ENCODE measurements around the gene PCDHGB7. TPM values are rescaled to one million over a fixed set of nuclear protein-coding genes. Genes with fewer than 3 reads are reported as not detected.
"Not testable (repeated sequence)": the region's sequence is repeated elsewhere in the genome, so short reads cannot be mapped to it uniquely, and the experiment has no call there.

PCDHGB7 gene
- total RNA-seq, 1 experiment from 2014 or later = 4.0 TPM

DNA sequence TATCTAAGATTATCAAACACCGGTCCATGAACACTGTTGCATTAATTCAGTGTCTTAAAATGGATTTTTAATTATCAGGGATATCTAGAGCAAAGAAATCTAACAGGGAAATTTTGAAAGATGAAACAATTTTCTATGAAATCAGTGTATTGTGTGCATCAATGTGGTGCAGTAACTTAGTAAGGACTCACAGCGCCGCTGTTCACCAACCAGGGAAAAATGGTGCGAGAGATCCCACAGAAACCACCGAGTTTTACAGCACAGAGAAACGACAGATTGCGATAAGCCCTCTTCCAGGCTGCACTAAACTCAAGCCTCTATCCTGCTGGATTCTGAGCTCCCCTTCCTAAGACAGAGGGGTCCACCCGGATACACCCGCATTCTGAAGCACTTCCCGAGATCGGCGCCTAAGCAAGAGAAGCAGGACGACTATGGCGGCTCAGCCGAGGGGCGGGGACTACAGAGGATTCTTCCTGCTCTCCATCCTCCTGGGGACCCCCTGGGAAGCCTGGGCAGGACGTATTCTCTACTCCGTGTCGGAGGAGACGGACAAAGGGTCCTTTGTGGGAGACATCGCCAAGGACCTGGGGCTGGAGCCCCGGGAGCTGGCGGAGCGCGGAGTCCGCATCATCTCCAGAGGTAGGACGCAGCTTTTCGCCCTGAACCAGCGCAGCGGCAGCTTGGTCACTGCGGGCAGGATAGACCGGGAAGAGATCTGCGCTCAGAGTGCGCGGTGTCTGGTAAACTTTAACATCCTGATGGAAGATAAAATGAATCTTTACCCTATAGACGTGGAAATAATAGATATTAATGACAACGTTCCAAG, 34.8 kb upstream of the PCDHGB7 start, which contains the start of gene PCDHGA7:
PCDHGA7 (plus strand) TSS at position 274 of the 826 bp plus-strand sequence; CDS start at position 432, 158 bp downstream.
- H3K27ac ChIP-seq (ENCODE audit: low read depth, low read length, poor library complexity, severe bottlenecking) = peak within 1 kb of the TSS; percentile 65
- peak within 1 kb of the TSS; percentile 47 for H3K4me3 ChIP-seq (ENCODE audit: low read depth, low read length, poor library complexity, severe bottlenecking)
- ChIA-PET CTCF (no interaction called here), POLR2A (ENCODE audit: low non-redundant PET) (no interaction called here)
- BruUV-seq (replicated peaks) = TSS peak; percentile 13
- H3K9me3 ChIP-seq (ENCODE audit: low read depth, low read length, poor library complexity, severe bottlenecking) = peaks cover 47% of the 10 kb centered on the region
- H3K27me3 ChIP-seq (replicated peaks; ENCODE audit: insufficient read depth, low read depth, low read length, poor library complexity) = no peaks in the 10 kb centered on the region
- no peaks in the 10 kb centered on the region for H3K36me3 ChIP-seq (ENCODE audit: insufficient read depth, low read length, poor library complexity, severe bottlenecking)
- intact Hi-C loops (cut with micrococcal nuclease; ENCODE audit: unreplicated experiment) = no loop called here
- TF ChIP-seq EZH2 (IDR thresholded peaks at IDR 0.05; ENCODE audit: borderline replicate concordance, low read depth, low read length, poor library complexity, severe bottlenecking) (no peak), CTCF (conservative IDR thresholded peaks at IDR 0.05; ENCODE audit: low read depth, low read length) (peak; percentile 56)
- DNase-seq (ENCODE audit: low spot score) = peak; percentile 68
- no peaks in the 10 kb centered on the region for H3K4me1 ChIP-seq (ENCODE audit: insufficient read depth, low read length, poor library complexity, severe bottlenecking)

DNA sequence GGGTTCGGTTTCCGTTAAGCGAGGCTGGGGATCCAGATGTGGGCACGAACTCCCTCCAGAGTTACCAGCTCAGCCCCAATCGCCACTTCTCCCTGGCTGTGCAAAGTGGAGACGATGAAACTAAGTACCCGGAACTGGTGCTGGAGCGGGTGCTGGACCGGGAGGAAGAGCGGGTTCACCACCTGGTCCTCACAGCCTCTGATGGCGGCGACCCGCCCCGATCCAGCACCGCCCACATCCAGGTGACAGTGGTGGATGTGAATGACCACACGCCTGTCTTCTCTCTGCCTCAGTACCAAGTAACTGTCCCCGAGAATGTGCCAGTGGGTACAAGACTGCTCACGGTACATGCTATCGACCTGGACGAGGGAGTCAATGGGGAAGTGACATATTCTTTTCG, 34.1 kb upstream of the PCDHGB7 start:
- POLR2A ChIA-PET (ENCODE audit: low non-redundant PET) = no interaction called here
- intact Hi-C loops (cut with micrococcal nuclease; ENCODE audit: unreplicated experiment) = no loop called here
- Histone ChIP-seq H3K4me3 (ENCODE audit: low read depth, low read length, poor library complexity, severe bottlenecking) (peak overlapping the region; percentile 47), H3K27me3 (replicated peaks; ENCODE audit: insufficient read depth, low read depth, low read length, poor library complexity) (no peaks in the 10 kb centered on the region), H3K9me3 (ENCODE audit: low read depth, low read length, poor library complexity, severe bottlenecking) (peaks cover 48% of the 10 kb centered on the region), H3K36me3 (ENCODE audit: insufficient read depth, low read length, poor library complexity, severe bottlenecking) (no peaks in the 10 kb centered on the region), H3K27ac (ENCODE audit: low read depth, low read length, poor library complexity, severe bottlenecking) (peak overlapping the region; percentile 65), H3K4me1 (ENCODE audit: insufficient read depth, low read length, poor library complexity, severe bottlenecking) (no peaks in the 10 kb centered on the region)
- CTCF ChIA-PET = no interaction called here
- no peak for DNase-seq (ENCODE audit: low spot score)
- no TSS peak for BruUV-seq (replicated peaks)
- TF ChIP-seq EZH2 (IDR thresholded peaks at IDR 0.05; ENCODE audit: borderline replicate concordance, low read depth, low read length, poor library complexity, severe bottlenecking) (no peak), CTCF (conservative IDR thresholded peaks at IDR 0.05; ENCODE audit: low read depth, low read length) (no peak)

- H3K4me1 ChIP-seq (ENCODE audit: insufficient read depth, low read length, poor library complexity, severe bottlenecking) = no peaks in the 10 kb centered on the region
- BruUV-seq (replicated peaks) = no TSS peak
- H3K27me3 ChIP-seq (replicated peaks; ENCODE audit: insufficient read depth, low read depth, low read length, poor library complexity) = no peaks in the 10 kb centered on the region
- no peaks in the 10 kb centered on the region for H3K36me3 ChIP-seq (ENCODE audit: insufficient read depth, low read length, poor library complexity, severe bottlenecking)
- POLR2A ChIA-PET (ENCODE audit: low non-redundant PET) = no interaction called here
- no peak overlapping the region for H3K4me3 ChIP-seq (ENCODE audit: low read depth, low read length, poor library complexity, severe bottlenecking)
- peaks cover 57% of the 10 kb centered on the region for H3K9me3 ChIP-seq (ENCODE audit: low read depth, low read length, poor library complexity, severe bottlenecking)
- no peak for DNase-seq (ENCODE audit: low spot score)
- CTCF ChIA-PET = no interaction called here
- intact Hi-C loops (cut with micrococcal nuclease; ENCODE audit: unreplicated experiment) = no loop called here
- H3K27ac ChIP-seq (ENCODE audit: low read depth, low read length, poor library complexity, severe bottlenecking) = no peak overlapping the region
- TF ChIP-seq CTCF (conservative IDR thresholded peaks at IDR 0.05; ENCODE audit: low read depth, low read length) (no peak), EZH2 (IDR thresholded peaks at IDR 0.05; ENCODE audit: borderline replicate concordance, low read depth, low read length, poor library complexity, severe bottlenecking) (no peak)
Observed at GRCh38 chr5:141384471-141385267, 32.8 kb upstream of the PCDHGB7 start.

DNA sequence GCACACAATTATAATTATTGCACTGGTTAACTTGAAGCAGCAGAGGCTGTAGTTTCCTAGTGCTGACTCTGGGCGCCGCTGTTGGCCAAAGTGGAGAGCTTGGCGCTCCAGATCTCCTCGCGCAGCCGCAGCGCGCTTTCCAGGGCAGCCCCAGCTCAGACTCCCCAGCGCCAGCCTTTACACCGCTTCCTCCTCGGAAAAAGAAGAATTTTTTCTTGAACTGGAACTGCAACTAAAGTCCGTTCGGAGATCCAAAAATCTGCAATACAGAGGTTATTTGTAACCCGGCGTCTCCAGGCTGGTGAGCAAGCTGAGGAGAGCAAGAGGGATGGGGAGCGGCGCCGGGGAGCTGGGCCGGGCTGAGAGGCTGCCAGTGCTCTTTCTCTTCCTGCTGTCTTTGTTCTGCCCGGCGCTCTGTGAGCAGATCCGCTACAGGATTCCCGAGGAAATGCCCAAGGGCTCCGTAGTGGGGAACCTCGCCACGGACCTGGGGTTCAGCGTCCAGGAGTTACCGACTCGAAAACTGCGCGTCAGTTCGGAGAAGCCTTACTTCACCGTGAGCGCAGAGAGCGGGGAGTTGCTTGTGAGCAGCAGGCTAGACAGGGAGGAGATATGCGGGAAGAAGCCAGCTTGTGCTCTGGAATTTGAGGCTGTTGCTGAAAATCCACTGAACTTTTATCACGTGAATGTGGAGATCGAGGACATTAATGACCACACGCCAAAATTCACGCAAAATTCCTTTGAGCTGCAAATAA, 29.7 kb upstream of the PCDHGB7 start, which contains the start of gene PCDHGB4:
PCDHGB4 (plus strand) TSS at position 142 of the 755 bp plus-strand sequence; CDS start at position 329, 187 bp downstream.
- H3K9me3 ChIP-seq (ENCODE audit: low read depth, low read length, poor library complexity, severe bottlenecking) = peaks cover 70% of the 10 kb centered on the region
- CTCF ChIA-PET; BruUV-seq (replicated peaks); H3K27me3 ChIP-seq (replicated peaks; ENCODE audit: insufficient read depth, low read depth, low read length, poor library complexity); H3K36me3 ChIP-seq (ENCODE audit: insufficient read depth, low read length, poor library complexity, severe bottlenecking); H3K4me1 ChIP-seq (ENCODE audit: insufficient read depth, low read length, poor library complexity, severe bottlenecking); H3K4me3 ChIP-seq (ENCODE audit: low read depth, low read length, poor library complexity, severe bottlenecking); POLR2A ChIA-PET (ENCODE audit: low non-redundant PET); DNase-seq (ENCODE audit: low spot score); H3K27ac ChIP-seq (ENCODE audit: low read depth, low read length, poor library complexity, severe bottlenecking); intact Hi-C loops (cut with micrococcal nuclease; ENCODE audit: unreplicated experiment): not testable (repeated sequence)

Measured in A673 (cell line).